GM21576 (cell line): ENCODE data around the gene BSDC1.

Experiments used
- ATAC-seq: cut with Tn5 transposase; IDR thresholded peaks from one replicate; pipeline ENCODE4 v1.9.1; 2021; ENCODE audit warnings: mild to moderate bottlenecking, moderate library complexity; ENCODE audit not compliant: unreplicated experiment

Gene BSDC1

GRCh38 chr1:32394890-32395432 lies 720 bp upstream of the BSDC1 start:
- ATAC-seq = no peak

- peak; percentile 6 for ATAC-seq
Observed at GRCh38 chr1:32393832-32394140, 455 bp downstream of the BSDC1 start.

- ATAC-seq = no peak
Observed at GRCh38 chr1:32393136-32393535, 1.1 kb downstream of the BSDC1 start.

GRCh38 chr1:32392325-32392724 lies 1.9 kb downstream of the BSDC1 start:
- ATAC-seq = no peak

GRCh38 chr1:32390904-32391870 lies 3.1 kb downstream of the BSDC1 start:
- ATAC-seq = no peak

- ATAC-seq = no peak
Observed at GRCh38 chr1:32388641-32389040, 5.6 kb downstream of the BSDC1 start.

GRCh38 chr1:32386676-32387392 lies 7.4 kb downstream of the BSDC1 start:
- ATAC-seq = no peak

- no peak for ATAC-seq
Observed at GRCh38 chr1:32380057-32380456, 14.2 kb downstream of the BSDC1 start.

GRCh38 chr1:32377541-32378220 lies 16.6 kb downstream of the BSDC1 start:
- ATAC-seq = no peak

GRCh38 chr1:32376199-32376598 lies 18.0 kb downstream of the BSDC1 start:
- no peak for ATAC-seq

- no peak for ATAC-seq
Observed at GRCh38 chr1:32373996-32374592, 20.1 kb downstream of the BSDC1 start.

- ATAC-seq = no peak
Observed at GRCh38 chr1:32372149-32372756, 22.0 kb downstream of the BSDC1 start.

- no peak for ATAC-seq
Observed at GRCh38 chr1:32367912-32368635, 26.2 kb downstream of the BSDC1 start.

- ATAC-seq = no peak
Observed at GRCh38 chr1:32365445-32365844, 28.8 kb downstream of the BSDC1 start.

- no peak for ATAC-seq
Observed at GRCh38 chr1:32364836-32365235, 29.4 kb downstream of the BSDC1 start.

GRCh38 chr1:32363713-32364112 lies 30.5 kb downstream of the BSDC1 start:
- ATAC-seq = no peak

GRCh38 chr1:32362474-32363313 lies 31.5 kb downstream of the BSDC1 start, which contains the start of the genes FAM229A and TSSK3:
FAM229A (minus strand) TSS chr1:32362485; CDS start chr1:32362091, 394 bp downstream.
TSSK3 (plus strand) TSS chr1:32362539; CDS start chr1:32362702, 163 bp downstream.
- no peak for ATAC-seq

- no peak for ATAC-seq
Observed at GRCh38 chr1:32361674-32362473, 32.4 kb downstream of the BSDC1 start.
